ENCODE results near the gene PLLP. TPM values are rescaled to one million over a fixed set of nuclear protein-coding genes. Genes with fewer than 3 reads are reported as not detected.

Gene PLLP
- total RNA-seq, 1 donor from 2014 or later: 44.0 TPM

DNA sequence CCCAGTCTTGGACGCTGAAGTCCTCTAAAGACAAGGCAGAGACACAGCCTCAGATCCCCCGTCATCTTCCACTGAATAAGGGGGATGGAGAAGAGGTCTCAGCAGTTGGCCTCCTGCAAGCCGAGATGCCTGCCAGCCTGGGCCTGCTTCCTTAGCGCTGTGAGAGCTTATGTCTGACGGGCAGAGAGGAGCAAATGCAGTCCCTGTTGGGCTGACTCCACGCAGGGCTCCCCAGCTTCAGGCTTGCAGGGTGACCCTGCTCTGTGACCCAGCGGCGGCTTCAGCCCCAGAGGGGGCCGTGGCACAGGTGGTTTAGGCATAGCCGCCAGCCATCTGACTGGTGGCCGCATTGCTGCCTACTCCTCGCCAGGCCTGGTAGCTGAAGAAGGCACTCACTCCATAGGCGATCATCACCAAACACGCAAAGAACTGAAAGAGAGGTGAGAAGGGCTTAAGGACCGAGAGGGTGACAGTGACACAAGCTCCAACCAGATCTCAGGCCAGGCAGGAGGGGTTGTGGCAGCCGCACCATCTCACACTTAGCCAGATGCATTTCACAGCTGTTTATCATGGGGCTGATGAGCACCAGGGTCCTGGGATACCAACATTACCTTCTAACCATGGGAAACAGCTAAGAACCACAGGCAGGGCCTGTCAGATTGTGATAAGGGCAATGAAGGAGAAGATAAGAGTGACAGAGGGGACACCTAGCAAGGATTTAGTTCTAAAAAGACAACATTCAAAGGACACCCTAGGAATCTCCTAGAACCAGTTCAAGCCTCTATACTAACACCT, 27.7 kb downstream of the PLLP start:
- no peak overlapping the region for H3K4me3 ChIP-seq
- H3K4me1 ChIP-seq: peaks cover 31% of the 10 kb centered on the region
- H3K27ac ChIP-seq: no peak overlapping the region
- intact Hi-C loops (cut with DNase I): no loop called here
- no peak for DNase-seq (ENCODE audit: extremely low spot score in 2 of 2)
- TF ChIP-seq POLR2A (IDR thresholded peaks at IDR 0.05): no peak
- TF ChIP-seq, protein P1, sequence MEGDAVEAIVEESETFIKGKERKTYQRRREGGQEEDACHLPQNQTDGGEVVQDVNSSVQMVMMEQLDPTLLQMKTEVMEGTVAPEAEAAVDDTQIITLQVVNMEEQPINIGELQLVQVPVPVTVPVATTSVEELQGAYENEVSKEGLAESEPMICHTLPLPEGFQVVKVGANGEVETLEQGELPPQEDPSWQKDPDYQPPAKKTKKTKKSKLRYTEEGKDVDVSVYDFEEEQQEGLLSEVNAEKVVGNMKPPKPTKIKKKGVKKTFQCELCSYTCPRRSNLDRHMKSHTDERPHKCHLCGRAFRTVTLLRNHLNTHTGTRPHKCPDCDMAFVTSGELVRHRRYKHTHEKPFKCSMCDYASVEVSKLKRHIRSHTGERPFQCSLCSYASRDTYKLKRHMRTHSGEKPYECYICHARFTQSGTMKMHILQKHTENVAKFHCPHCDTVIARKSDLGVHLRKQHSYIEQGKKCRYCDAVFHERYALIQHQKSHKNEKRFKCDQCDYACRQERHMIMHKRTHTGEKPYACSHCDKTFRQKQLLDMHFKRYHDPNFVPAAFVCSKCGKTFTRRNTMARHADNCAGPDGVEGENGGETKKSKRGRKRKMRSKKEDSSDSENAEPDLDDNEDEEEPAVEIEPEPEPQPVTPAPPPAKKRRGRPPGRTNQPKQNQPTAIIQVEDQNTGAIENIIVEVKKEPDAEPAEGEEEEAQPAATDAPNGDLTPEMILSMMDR (IDR thresholded peaks at IDR 0.05): no peak
- no peak for TF ChIP-seq POLR2AphosphoS5 (IDR thresholded peaks at IDR 0.05; ENCODE audit: insufficient read depth in 1 of 2, low read depth in 1 of 2)
- H3K36me3 ChIP-seq: peaks cover 0 to 33% of the 10 kb centered on the region in 2 donors
- no peaks in the 10 kb centered on the region for H3K27me3 ChIP-seq
- no peaks in the 10 kb centered on the region for H3K9me3 ChIP-seq

DNA sequence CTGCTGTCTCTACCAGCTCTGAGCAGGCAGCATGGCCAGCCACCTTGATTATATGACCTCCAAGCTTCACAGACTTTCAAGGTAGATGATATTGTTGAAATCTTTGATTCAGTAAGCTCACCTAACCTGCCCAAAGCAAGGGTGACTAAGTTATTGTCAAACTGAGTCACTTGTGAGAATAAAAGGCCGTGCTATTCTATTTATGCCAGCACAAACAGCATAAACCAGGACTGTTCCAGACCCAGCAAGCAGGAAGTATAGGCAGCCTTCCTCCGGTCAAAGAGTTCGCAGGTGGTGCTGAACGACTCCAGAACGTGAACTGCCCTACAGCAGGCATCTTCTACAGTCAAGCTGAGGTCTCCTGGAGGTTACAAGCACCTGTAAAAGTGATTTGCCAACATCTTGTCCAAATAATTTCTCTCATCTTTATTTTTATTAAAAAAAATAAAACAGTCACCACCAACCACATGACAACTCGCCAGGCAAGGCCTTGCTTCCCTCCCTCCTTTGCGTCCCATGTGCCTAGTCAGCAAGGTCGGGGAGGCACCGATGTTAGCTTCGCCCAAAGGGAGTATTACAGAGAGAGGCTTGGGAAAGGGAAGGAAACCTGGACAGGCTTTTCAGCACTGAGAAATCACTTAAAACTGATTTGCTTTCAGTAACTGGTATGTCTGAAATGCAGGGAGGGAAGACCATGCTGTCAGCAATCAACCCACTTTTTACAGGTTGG, 28.6 kb downstream of the PLLP start:
- Histone ChIP-seq H3K4me1 (peaks cover 22% of the 10 kb centered on the region), H3K27ac (no peak overlapping the region), H3K9me3 (no peaks in the 10 kb centered on the region), H3K4me3 (no peak overlapping the region), H3K27me3 (no peaks in the 10 kb centered on the region), H3K36me3 (peaks cover 0 to 42% of the 10 kb centered on the region in 2 donors)
- DNase-seq (ENCODE audit: extremely low spot score in 2 of 2): peak in 1 of 2 donors; percentile 47
- intact Hi-C loops (cut with DNase I): no loop called here
- no peak for TF ChIP-seq POLR2A (IDR thresholded peaks at IDR 0.05)
- TF ChIP-seq POLR2AphosphoS5 (IDR thresholded peaks at IDR 0.05; ENCODE audit: insufficient read depth in 1 of 2, low read depth in 1 of 2): no peak
- TF ChIP-seq, protein P1 (IDR thresholded peaks at IDR 0.05): no peak

DNA sequence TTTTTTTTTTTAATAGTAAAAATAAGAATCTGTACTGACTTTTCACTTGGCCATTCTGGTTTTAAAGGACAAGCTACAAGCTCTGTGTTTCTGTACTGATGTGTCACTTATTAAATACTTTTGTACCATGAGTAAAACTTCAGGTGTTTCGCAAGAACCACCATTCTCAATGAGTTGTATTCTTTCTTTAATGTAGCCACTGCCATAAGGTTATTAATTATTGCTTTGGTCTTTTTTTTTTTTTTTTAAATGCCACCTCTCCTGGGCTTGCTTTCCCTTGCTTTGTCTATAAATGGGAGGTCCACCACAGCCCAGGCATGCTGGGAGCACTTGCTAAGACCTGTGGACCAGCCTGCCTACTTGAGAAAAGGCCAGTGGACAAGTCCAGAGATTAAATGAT, 31.0 kb downstream of the PLLP start:
- Histone ChIP-seq H3K36me3 (peaks cover 0 to 66% of the 10 kb centered on the region in 2 donors), H3K27me3 (no peaks in the 10 kb centered on the region), H3K9me3 (no peaks in the 10 kb centered on the region), H3K27ac (no peak overlapping the region), H3K4me1 (peaks cover 11% of the 10 kb centered on the region), H3K4me3 (no peak overlapping the region)
- intact Hi-C loops (cut with DNase I): no loop called here
- peak in 1 of 2 donors; percentile 35 for TF ChIP-seq POLR2AphosphoS5 (IDR thresholded peaks at IDR 0.05; ENCODE audit: insufficient read depth in 1 of 2, low read depth in 1 of 2)
- TF ChIP-seq, protein P1 (IDR thresholded peaks at IDR 0.05): no peak
- DNase-seq (ENCODE audit: extremely low spot score in 2 of 2): no peak

DNA sequence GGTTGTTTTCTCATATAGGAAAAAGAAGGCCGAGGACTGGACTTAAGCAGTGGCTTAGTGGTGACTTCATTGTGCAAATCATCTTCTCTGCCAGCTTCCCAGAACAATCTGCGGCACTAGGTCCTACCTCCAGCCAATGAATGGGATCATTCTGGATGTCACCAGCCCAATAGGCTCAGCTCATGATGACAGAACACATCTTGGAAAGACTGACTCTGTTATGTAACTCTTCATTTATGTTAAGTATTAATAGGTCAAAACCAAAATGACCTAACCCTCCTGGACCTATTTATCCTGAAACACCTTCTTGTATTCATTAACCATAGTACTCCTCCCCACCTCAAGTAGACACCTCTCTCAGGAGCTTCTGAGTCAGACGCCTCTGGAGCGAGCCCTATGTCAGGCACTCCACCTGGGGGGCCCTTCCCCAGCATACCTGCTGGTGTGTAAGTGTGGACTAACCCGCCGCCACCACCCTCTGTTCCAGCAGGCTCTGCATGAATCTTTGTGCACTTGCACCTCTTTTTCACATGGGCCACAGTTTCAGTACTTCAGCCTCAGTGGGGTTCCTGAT, 32.2 kb downstream of the PLLP start:
- DNase-seq (ENCODE audit: extremely low spot score in 2 of 2): no peak
- TF ChIP-seq, protein P1 (IDR thresholded peaks at IDR 0.05): no peak
- TF ChIP-seq POLR2A (IDR thresholded peaks at IDR 0.05) (no peak), POLR2AphosphoS5 (IDR thresholded peaks at IDR 0.05; ENCODE audit: insufficient read depth in 1 of 2, low read depth in 1 of 2) (no peak)
- Histone ChIP-seq H3K36me3 (peaks cover 0 to 76% of the 10 kb centered on the region in 2 donors), H3K9me3 (no peaks in the 10 kb centered on the region), H3K4me1 (peaks cover 8% of the 10 kb centered on the region), H3K27me3 (no peaks in the 10 kb centered on the region), H3K4me3 (no peak overlapping the region), H3K27ac (no peak overlapping the region)
- intact Hi-C loops (cut with DNase I): no loop called here
